GM18868 (cell line): Measurements from ENCODE around the gene NAA10.

Experiments used
- ATAC-seq: cut with Tn5 transposase; IDR thresholded peaks from one replicate; pipeline ENCODE4 v1.9.1; 2021; ENCODE audit warnings: mild to moderate bottlenecking, moderate library complexity; ENCODE audit not compliant: unreplicated experiment

The NAA10 gene

GRCh38 chrX:153885968-153886903 is 48.6 kb downstream of the NAA10 start, which contains the start of gene L1CAM:
L1CAM (minus strand) TSS chrX:153886173; CDS start chrX:153875836, 10,337 bp downstream.
- no peak for ATAC-seq

- ATAC-seq, result no peak
These were observed 49.5 kb downstream of the NAA10 start for GRCh38 chrX:153885208-153885787.

GRCh38 chrX:153884590-153884989 is 50.2 kb downstream of the NAA10 start:
- no peak for ATAC-seq

- ATAC-seq, result no peak
These were observed 50.7 kb downstream of the NAA10 start for GRCh38 chrX:153884136-153884535.

GRCh38 chrX:153883163-153883843 is 51.5 kb downstream of the NAA10 start:
- no peak for ATAC-seq

- no peak for ATAC-seq
These were observed 52.3 kb downstream of the NAA10 start for GRCh38 chrX:153882557-153882956.

GRCh38 chrX:153882086-153882498 is 52.7 kb downstream of the NAA10 start:
- no peak for ATAC-seq

- no peak for ATAC-seq
These were observed 53.6 kb downstream of the NAA10 start for GRCh38 chrX:153881281-153881680.

GRCh38 chrX:153880440-153880815 is 54.4 kb downstream of the NAA10 start:
- no peak for ATAC-seq

GRCh38 chrX:153879741-153880439 is 54.9 kb downstream of the NAA10 start:
- no peak for ATAC-seq
